Ammon's horn (tissue), 1 donor: ENCODE results near the gene RNF19B.
A peak's percentile ranks its signal among the peaks of the same experiment; 100 is the strongest.

Experiments used
- DNase-seq: peaks from one replicate; pipeline ENCODE4 v3.0.0-alpha.2; 2016; ENCODE audit warnings: low spot score

Gene RNF19B

GRCh38 chr1:32967888-32968568 lies 3.4 kb upstream of the RNF19B start:
- no peak for DNase-seq

GRCh38 chr1:32966900-32967299 lies 2.3 kb upstream of the RNF19B start:
- DNase-seq = no peak

DNA sequence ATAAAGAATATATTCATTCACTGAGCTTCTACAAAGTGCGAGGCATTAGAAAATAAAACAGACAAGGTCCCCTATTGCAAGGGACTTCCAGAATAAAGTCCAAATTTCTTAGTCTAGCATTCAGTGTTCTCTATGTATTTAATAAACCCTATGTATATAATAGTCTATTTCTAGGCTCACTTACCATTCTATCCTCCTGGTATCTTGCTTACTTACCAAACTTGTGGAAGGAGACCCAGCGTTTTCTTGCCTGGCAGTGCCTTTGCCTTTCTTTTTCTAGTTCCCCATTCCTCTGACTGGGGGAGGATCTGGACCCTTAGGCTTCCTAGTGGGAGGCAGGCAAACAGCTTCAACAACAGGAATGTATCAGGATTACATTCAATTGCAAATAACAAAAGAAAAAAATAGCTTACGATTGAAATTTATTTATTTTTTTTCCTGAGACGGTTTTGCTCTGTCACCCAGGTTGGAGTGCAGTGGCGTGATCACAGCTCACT lies 690 bp upstream of the RNF19B start:
- no peak for DNase-seq

GRCh38 chr1:32963746-32964460 lies 706 bp downstream of the RNF19B start:
- DNase-seq = peak; percentile 45

DNA sequence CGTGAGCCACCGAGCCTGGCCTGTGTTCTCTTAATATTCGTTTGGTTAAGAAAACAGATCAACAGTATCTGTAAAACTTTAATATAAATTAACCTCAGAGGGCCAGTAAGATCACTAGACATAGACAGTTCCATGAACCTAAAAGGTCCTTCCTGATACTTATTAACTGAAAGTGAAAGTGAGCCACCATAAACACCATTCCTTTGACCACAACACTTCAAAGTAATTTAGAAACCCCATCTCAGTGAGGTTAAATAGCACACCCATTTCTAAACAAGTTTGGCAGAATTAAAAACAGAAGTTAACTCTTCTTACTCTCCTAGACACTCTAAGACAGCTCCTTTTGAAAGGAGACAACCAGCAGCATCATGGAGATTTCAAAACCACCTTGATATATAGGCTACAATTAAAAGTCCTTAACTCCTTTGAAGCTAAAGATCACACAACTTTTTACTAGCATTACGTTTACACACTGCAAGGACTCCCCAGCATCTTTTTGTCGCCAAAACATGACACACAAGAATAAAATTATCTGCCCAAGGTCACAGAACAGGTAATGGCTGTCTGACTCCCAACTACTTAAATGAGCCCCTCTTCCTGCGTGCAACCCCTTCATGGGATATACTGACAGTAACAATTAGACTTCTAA lies 2.2 kb downstream of the RNF19B start:
- no peak for DNase-seq

GRCh38 chr1:32960819-32961355 lies 3.7 kb downstream of the RNF19B start:
- DNase-seq = no peak

- DNase-seq = no peak
These were observed 4.3 kb downstream of the RNF19B start for GRCh38 chr1:32960342-32960741.

GRCh38 chr1:32958827-32959226 lies 5.8 kb downstream of the RNF19B start:
- DNase-seq = no peak

DNA sequence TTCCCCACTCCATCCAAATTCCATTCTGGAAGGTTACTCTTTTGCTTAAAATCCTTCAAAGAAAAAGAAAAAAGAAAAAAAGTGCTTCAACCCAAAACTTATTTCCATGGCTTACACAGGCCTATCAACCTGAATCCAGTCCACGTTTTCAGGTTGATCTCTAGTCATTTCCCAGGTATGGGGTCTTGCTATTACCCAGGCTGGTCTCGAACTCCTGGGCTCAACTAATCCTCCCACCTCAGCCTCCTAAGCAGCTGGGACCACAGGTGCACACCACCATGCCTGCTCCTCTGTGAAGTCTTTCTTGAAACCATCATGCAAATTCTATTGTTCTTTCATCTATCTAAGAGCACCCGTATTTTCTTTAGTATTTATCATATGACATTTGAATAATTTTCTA lies 7.6 kb downstream of the RNF19B start:
- no peak for DNase-seq

- no peak for DNase-seq
These were observed 10.4 kb downstream of the RNF19B start for GRCh38 chr1:32954168-32954567.

- no peak for DNase-seq
These were observed 11.1 kb downstream of the RNF19B start for GRCh38 chr1:32953495-32953894.

DNA sequence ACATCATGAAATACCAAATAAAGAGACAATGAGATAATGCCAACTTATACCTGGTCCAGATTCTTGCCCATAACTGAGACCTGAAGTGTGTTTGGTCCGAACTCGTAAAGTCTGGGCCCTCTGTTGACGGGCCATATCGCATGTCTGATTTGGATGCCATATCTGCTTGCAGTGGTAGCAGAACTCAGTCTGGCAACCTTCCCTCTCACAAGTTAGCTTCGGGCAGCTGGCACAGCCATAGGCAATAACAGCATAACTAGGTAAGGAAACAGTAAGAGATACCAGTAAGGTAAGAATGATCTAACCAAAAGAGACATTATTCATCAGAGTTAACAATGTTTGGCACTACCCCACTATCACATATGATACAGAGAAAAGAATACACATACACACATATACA lies 15.1 kb downstream of the RNF19B start:
- DNase-seq = no peak

DNA sequence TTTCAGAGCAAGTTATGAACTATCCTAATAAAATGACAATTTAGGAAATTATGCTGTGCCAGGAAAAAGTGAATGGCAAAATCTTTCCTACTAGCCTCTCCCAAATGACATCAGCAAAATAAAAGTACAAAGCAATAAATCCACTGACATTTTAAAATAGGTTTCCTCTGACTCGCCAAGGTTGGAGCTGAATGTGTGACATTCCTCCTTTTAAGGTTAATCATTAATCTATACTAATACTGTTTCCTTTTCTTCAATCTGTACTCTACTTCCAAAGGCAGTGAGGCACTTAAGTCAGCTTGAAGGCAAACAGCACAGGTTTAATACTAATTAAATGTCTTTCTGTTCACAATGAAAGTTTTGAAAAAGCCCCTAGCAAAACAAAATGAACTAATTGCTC lies 15.7 kb downstream of the RNF19B start:
- no peak for DNase-seq

- no peak for DNase-seq
These were observed 16.3 kb downstream of the RNF19B start for GRCh38 chr1:32948390-32948722.

DNA sequence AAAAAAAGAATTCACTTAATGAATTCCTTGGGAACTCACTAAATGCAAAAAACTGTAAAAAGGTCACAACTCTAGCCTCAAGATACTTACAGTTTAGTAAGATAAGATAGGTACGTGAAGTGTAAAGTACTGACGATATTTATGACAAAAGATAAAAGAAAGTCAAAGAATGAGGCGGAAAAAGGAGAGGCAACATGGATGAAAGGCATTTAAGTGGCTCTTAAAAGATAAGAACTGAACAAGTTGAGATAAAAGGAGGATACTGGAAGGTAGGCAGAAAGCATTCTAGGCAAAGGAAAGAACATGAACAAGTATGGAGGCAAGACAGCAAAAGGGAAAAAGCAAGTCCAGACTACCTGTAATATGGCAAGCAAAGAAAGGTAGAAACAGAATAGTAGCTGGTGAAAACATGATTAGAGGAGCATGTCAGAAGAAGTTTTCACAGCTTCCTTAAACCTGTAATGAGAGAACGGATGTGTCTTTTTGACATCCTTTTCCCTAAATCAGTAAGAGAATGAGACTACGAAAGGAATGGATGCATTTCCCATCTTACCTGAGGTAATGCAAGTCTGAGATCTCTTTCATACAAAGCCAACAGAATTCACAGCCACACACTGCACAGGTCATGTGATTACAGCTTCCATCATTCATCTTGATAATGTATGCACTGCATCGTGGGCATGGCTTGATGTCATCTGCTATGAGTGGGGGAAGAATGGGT lies 16.8 kb downstream of the RNF19B start:
- no peak for DNase-seq

DNA sequence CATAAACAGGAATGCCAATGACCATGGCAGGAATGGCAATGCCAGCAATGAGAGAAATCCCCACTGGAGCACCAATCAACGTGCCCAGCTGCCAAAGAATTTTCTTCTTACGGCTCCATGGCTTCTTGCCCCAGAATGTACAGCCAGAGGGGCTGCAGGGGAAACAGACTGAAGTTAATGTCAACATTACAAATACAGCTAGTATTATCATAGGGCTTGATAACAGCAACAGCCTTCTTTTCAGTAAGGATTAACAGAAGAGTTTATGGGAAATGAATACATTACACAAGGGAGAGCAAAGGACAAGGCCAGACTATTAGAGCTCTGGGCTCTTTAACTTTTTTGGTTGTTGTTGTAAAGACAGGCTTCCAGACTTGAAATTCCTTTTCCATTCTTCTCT lies 18.2 kb downstream of the RNF19B start:
- no peak for DNase-seq

GRCh38 chr1:32944180-32944579 lies 20.4 kb downstream of the RNF19B start:
- no peak for DNase-seq

DNA sequence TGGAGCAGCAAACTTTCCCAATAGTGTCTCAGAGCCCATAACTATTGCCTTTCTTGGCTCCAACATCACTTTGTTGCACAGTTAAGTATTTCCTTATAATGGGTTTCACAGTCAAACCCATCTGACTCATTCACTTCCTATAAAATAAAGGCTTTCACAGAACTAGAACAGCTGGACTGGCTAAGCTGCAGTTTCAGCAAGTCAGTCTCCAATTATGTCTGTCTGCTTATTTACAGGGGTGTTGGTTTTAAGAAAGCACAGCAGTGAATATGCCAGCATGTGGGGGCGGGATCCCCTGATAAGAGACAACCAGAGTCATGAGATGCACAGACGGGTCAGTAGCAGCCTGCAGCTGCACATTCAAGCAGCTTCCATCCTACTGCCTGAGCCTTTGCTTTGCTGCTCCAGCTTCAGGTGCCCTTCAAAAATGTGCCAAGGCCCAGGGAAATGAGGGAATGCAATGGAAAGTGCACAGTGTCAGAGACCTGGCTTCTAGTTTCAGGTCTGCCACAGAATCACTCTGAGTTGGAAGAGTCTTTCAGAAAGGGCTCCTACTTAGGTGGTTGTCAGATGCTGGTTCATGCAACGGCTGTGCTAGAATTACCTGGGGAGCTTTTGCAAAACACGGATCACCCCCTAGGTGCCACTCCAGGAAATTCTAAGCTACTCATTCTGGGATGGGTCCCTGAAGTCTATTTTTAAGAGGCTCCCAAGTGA lies 24.8 kb downstream of the RNF19B start:
- peak; percentile 22 for DNase-seq

DNA sequence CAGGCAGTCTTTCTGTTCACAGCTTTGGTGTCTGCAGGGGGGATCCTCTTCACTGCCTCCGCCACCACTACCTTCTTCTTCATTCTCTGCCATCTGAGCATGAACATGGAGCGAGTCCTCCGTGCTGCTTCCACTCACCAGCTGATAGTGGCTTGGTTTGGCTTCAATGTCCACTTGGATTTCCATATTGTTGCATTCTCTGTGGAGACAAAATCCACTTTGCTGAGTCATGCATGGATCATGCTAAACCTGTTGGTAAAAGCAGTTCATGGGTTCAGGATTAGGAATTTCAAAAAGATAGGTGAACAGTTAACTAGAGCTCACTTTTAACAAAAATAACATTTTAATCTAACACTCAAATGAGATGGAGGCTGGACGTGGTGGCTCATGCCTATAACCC lies 27.5 kb downstream of the RNF19B start:
- no peak for DNase-seq

DNA sequence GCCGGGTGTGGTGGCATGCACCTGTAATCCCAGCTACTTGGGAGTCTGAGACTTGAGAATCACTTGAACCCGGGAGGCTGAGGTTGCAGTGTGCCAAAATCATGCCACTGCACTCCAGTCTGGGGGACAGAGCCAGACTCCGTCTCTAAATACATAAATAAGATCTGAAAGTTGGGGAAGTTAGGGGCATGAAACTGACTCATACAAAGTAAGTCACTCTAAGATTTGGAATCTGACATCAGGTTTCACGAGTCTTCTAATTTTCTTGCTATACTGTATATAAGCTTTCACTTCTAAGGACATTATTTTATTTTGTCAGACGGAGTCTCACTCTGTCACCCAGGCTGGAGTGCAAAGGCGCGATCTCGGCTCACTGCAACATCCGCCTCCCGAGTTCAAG lies 30.1 kb downstream of the RNF19B start:
- no peak for DNase-seq

- DNase-seq = no peak
These were observed 30.8 kb downstream of the RNF19B start for GRCh38 chr1:32933742-32934322.
